ENCODE measurements around the gene PRMT9.
A peak's percentile ranks its signal among the peaks of the same experiment; 100 is the strongest.

The PRMT9 gene

DNA sequence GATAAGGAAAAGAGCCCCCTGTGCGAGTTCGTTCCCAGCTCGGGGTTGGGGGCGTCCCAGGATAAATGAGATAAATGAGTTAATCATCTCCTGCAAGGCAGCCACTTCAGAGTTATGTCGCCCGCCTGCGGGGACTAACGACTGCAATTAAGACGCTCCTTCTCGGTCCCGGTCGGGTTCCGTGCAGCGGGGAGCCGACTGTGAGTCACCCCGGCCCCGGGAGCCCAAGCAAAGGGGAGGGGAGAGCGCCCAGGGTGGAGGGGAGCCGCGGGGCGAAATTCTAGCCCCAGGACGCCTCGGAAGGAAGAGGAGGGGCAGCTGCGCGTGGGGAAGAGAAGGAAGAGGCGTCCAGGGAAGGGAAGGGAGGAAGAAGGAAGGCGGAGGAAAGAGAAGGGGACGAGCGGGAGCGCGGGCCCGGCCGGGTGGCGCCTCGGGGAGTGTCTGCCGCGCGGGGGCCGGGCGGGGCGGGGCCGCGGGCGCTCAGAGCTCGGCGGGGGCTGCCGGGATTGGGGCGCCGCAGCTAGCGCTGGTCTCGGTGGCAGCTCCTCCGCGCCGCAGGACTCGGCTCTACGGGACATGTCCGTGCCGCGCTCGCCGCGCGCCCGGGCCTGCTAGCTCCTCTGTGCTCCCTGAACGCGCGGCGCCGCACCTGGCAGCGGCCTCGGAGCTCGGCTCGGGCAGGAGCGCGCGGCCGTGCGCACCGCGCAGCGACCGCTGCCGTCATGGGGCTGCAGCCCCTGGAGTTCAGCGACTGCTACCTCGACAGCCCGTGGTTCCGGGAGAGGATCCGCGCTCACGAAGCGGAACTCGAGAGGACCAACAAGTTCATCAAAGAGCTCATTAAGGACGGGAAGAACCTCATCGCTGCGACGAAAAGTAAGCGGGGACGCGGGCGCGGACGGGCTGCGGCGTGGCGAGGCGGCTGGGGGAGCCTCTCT, 47.9 kb upstream of the PRMT9 start, which contains the start of gene ARHGAP10 (continued):
- TF ChIP-seq FEZF1 (tag by site-specific recombination; IDR thresholded peaks at IDR 0.05), result no peak
- TF ChIP-seq ZNF211 (tag by site-specific recombination; IDR thresholded peaks at IDR 0.05; ENCODE audit: low read depth), result no peak
- TF ChIP-seq KLF7 (tag by site-specific recombination; IDR thresholded peaks at IDR 0.05; ENCODE audit: borderline replicate concordance), result 0 out of 2 replicates have a peak, but pooled peaks have one; percentile 35
- TF ChIP-seq, protein P1, sequence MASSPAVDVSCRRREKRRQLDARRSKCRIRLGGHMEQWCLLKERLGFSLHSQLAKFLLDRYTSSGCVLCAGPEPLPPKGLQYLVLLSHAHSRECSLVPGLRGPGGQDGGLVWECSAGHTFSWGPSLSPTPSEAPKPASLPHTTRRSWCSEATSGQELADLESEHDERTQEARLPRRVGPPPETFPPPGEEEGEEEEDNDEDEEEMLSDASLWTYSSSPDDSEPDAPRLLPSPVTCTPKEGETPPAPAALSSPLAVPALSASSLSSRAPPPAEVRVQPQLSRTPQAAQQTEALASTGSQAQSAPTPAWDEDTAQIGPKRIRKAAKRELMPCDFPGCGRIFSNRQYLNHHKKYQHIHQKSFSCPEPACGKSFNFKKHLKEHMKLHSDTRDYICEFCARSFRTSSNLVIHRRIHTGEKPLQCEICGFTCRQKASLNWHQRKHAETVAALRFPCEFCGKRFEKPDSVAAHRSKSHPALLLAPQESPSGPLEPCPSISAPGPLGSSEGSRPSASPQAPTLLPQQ (tag by site-specific recombination; IDR thresholded peaks at IDR 0.05), result peak; percentile 67
- TF ChIP-seq ZIC2 (tag by site-specific recombination; IDR thresholded peaks at IDR 0.05), result peak; percentile 97
- TF ChIP-seq, protein P2, sequence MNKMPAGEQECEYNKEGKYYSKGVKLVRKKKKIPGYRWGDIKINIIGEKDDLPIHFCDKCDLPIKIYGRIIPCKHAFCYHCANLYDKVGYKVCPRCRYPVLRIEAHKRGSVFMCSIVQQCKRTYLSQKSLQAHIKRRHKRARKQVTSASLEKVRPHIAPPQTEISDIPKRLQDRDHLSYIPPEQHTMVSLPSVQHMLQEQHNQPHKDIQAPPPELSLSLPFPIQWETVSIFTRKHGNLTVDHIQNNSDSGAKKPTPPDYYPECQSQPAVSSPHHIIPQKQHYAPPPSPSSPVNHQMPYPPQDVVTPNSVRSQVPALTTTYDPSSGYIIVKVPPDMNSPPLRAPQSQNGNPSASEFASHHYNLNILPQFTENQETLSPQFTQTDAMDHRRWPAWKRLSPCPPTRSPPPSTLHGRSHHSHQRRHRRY (tag by site-specific recombination; IDR thresholded peaks at IDR 0.05), result no peak
- TF ChIP-seq SCRT2 (tag by site-specific recombination; IDR thresholded peaks at IDR 0.05), result peak; percentile 73
- peak; percentile 82 for TF ChIP-seq ZEB2 (tag by site-specific recombination; IDR thresholded peaks at IDR 0.05)
- 0 out of 2 replicates have a peak, but pooled peaks have one; percentile 28 for TF ChIP-seq ZNF341 (tag by site-specific recombination; IDR thresholded peaks at IDR 0.05; ENCODE audit: low read depth)
- no peak for TF ChIP-seq ZNF416 (tag by site-specific recombination; IDR thresholded peaks at IDR 0.05)
- TF ChIP-seq, protein P3, sequence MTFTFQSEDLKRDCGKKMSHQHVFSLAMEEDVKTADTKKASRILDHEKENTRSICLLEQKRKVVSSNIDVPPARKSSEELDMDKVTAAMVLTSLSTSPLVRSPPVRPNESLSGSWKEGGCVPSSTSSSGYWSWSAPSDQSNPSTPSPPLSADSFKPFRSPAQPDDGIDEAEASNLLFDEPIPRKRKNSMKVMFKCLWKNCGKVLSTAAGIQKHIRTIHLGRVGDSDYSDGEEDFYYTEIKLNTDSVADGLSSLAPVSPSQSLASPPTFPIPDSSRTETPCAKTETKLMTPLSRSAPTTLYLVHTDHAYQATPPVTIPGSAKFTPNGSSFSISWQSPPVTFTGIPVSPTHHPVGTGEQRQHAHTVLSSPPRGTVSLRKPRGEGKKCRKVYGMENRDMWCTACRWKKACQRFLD (tag by site-specific recombination; IDR thresholded peaks at IDR 0.05), result no peak
- peak; percentile 75; the same call in 1 of the 2 replicates for TF ChIP-seq KLF16 (tag by site-specific recombination; IDR thresholded peaks at IDR 0.05)
- TF ChIP-seq WT1 (tag by site-specific recombination; IDR thresholded peaks at IDR 0.05), result peak; percentile 75
- TF ChIP-seq ZNF658 (tag by site-specific recombination; IDR thresholded peaks at IDR 0.05), result no peak
- peak; percentile 71 for TF ChIP-seq SP7 (tag by site-specific recombination; IDR thresholded peaks at IDR 0.05)
- TF ChIP-seq ZFP37 (tag by site-specific recombination; IDR thresholded peaks at IDR 0.05), result peak; percentile 61; the same call in 1 of the 2 replicates
- TF ChIP-seq ZNF114 (tag by site-specific recombination; IDR thresholded peaks at IDR 0.05), result no peak
- no peak for TF ChIP-seq ZSCAN23 (tag by site-specific recombination; IDR thresholded peaks at IDR 0.05)
- peak; percentile 64; the same call in 1 of the 2 replicates for TF ChIP-seq ZNF121 (tag by site-specific recombination; IDR thresholded peaks at IDR 0.05)
- peak; percentile 50; the same call in 1 of the 2 replicates for TF ChIP-seq ZXDB (tag by site-specific recombination; IDR thresholded peaks at IDR 0.05)
- TF ChIP-seq ZNF544 (tag by site-specific recombination; IDR thresholded peaks at IDR 0.05), result no peak
- TF ChIP-seq ZFP69B (tag by site-specific recombination; IDR thresholded peaks at IDR 0.05), result no peak
- peak; percentile 32; the same call in 1 of the 2 replicates for TF ChIP-seq ZBTB48 (tag by site-specific recombination; IDR thresholded peaks at IDR 0.05)
- peak; percentile 80 for TF ChIP-seq ZBTB20 (tag by site-specific recombination; IDR thresholded peaks at IDR 0.05)
- peak; percentile 93 for TF ChIP-seq EGR2 (tag by site-specific recombination; IDR thresholded peaks at IDR 0.05; ENCODE audit: low read depth)
- no peak for TF ChIP-seq ZNF530 (tag by site-specific recombination; IDR thresholded peaks at IDR 0.05; ENCODE audit: low read depth)
- peak; percentile 90 for TF ChIP-seq MZF1 (tag by site-specific recombination; IDR thresholded peaks at IDR 0.05; ENCODE audit: borderline replicate concordance)
- no peak for TF ChIP-seq ZNF155 (tag by site-specific recombination; IDR thresholded peaks at IDR 0.05)
- no peak for TF ChIP-seq ZNF660 (tag by site-specific recombination; IDR thresholded peaks at IDR 0.05)
- TF ChIP-seq, protein P4, sequence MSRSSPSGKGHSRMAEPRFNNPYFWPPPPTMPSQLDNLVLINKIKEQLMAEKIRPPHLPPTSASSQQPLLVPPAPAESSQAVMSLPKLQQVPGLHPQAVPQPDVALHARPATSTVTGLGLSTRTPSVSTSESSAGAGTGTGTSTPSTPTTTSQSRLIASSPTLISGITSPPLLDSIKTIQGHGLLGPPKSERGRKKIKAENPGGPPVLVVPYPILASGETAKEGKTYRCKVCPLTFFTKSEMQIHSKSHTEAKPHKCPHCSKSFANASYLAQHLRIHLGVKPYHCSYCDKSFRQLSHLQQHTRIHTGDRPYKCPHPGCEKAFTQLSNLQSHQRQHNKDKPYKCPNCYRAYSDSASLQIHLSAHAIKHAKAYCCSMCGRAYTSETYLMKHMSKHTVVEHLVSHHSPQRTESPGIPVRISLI (tag by site-specific recombination; IDR thresholded peaks at IDR 0.05), result no peak
- no peak for TF ChIP-seq ZNF174 (tag by site-specific recombination; IDR thresholded peaks at IDR 0.05)
- TF ChIP-seq GLIS1 (tag by site-specific recombination; IDR thresholded peaks at IDR 0.05), result peak; percentile 80
- TF ChIP-seq KLF1 (tag by site-specific recombination; IDR thresholded peaks at IDR 0.05), result peak; percentile 40; the same call in 1 of the 2 replicates
- peak; percentile 76 for TF ChIP-seq ZBTB8A (tag by site-specific recombination; IDR thresholded peaks at IDR 0.05)
- TF ChIP-seq ZNF354C (tag by site-specific recombination; IDR thresholded peaks at IDR 0.05; ENCODE audit: borderline replicate concordance, low read depth), result no peak
- no peak for TF ChIP-seq ZNF202 (tag by site-specific recombination; IDR thresholded peaks at IDR 0.05; ENCODE audit: borderline replicate concordance)
- peak; percentile 72 for TF ChIP-seq ZNF600 (tag by site-specific recombination; IDR thresholded peaks at IDR 0.05)
